Mesodermal cell (in vitro differentiated cells): ENCODE measurements around the gene DTD1.

ENCODE experiments used
- H3K27ac ChIP-seq: 2 replicates; pipeline ENCODE4 v1.7.0; 2013; ENCODE audit warnings: mild to moderate bottlenecking, low read depth, low read length, moderate library complexity; ENCODE audit not compliant: severe bottlenecking
- H3K36me3 ChIP-seq: 2 replicates; pipeline ENCODE4 v1.7.1; 2013; ENCODE audit warnings: mild to moderate bottlenecking, low read length, moderate library complexity; ENCODE audit not compliant: control insufficient read depth, insufficient read depth
- H3K4me1 ChIP-seq: one replicate; pipeline ENCODE4 v1.7.1; 2013; ENCODE audit warnings: mild to moderate bottlenecking, low read length; ENCODE audit not compliant: insufficient read depth, control insufficient read depth, poor library complexity, severe bottlenecking
- H3K4me3 ChIP-seq: 2 replicates; pipeline ENCODE4 v1.7.0; 2013; ENCODE audit warnings: low read length, control low read depth, mild to moderate bottlenecking; ENCODE audit not compliant: insufficient read depth, poor library complexity, severe bottlenecking; ENCODE audit errors: extremely low read depth
- H3K9me3 ChIP-seq: 2 replicates; pipeline ENCODE4 v1.7.1; 2013; ENCODE audit warnings: mild to moderate bottlenecking, low read length, moderate library complexity; ENCODE audit not compliant: control insufficient read depth
- WGBS, 2 experiments: methylation state at CpG; one replicate each; pipeline ENCODE4 v1.1.5; 2013; ENCODE audit warnings: missing lambda C conversion rate in 2 of 2; ENCODE audit not compliant: insufficient coverage in 2 of 2; 5-methylcytosine and 5-hydroxymethylcytosine counted together

Gene DTD1

GRCh38 chr20:18614244-18614643, 26.4 kb downstream of the DTD1 start:
- Histone ChIP-seq H3K9me3 (no peaks in the 10 kb centered on the region), H3K4me3 (no peak overlapping the region), H3K36me3 (no peaks in the 10 kb centered on the region), H3K27ac (no peak overlapping the region), H3K4me1 (no peaks in the 10 kb centered on the region)
- WGBS, 2 experiments, result 85 to 93% methylated on average over 5 of the region's 5 CpGs

GRCh38 chr20:18615020-18615650, 27.3 kb downstream of the DTD1 start:
- Histone ChIP-seq H3K4me3 (no peak overlapping the region), H3K36me3 (no peaks in the 10 kb centered on the region), H3K9me3 (no peaks in the 10 kb centered on the region), H3K4me1 (no peaks in the 10 kb centered on the region), H3K27ac (no peak overlapping the region)
- 65 to 92% methylated on average over 2 to 5 of the region's 5 CpGs for WGBS, 2 experiments

DNA sequence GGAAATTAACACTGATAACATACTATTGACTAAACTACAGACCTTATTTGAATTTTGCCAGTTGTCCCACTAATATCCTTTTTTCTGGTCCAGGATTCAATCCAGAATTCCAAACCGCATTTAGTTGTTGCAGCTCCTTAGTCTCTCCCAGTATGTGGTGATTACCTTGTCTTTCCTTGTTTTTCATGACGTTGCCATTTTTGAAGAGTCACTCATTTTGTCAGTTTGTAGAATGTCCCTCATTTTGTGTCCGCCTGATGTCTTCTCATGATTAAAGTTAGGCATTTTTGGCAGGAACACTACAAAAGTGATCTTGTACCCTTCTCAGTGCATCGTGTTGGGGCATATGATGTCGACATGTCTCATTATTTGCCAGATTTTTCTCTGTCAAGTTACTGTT, 33.1 kb downstream of the DTD1 start:
- Histone ChIP-seq H3K27ac (no peak overlapping the region), H3K4me1 (no peaks in the 10 kb centered on the region), H3K4me3 (no peak overlapping the region), H3K36me3 (no peaks in the 10 kb centered on the region), H3K9me3 (no peaks in the 10 kb centered on the region)
- WGBS, 2 experiments, result 91 to 94% methylated on average over 3 to 4 of the region's 5 CpGs

DNA sequence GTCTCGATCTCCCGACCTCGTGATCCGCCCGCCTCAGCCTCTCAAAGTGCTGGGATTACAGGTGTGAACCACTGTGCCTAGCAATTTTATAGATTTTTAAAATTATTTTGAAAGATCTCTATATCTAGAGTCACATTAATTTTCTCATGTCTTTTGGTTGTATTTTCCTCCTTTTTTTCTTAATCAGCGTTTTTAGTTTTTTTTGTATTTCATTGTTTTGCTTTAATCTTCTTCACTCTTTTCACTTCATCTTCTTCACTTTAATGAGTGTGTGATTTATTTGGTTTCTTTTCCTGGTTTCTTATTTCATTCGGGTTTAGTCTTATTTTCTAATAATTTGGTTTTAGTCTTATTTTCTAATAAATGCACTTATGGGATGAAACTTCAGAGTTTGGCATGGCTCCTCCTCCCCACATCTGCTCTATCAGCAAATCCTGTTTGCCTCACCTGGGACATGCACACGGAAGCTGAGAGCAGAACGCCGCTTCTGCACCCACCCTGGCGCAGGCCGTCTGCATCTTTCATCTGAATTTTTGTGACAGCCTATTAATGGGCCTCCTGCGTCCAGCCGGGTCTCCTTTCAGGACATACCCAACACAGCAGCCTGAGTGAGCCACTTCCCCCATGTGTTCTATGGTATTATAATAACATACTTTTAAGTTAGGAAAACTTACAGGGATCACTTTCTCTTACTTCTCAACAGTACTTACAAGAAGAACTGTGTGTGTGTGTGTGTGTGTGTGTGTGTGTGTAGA, 35.5 kb downstream of the DTD1 start:
- no peaks in the 10 kb centered on the region for H3K9me3 ChIP-seq
- H3K36me3 ChIP-seq, result no peaks in the 10 kb centered on the region
- H3K27ac ChIP-seq, result no peak overlapping the region
- 96 to 100% methylated on average over 3 of the region's 14 CpGs for WGBS, 2 experiments
- no peak overlapping the region for H3K4me3 ChIP-seq
- no peaks in the 10 kb centered on the region for H3K4me1 ChIP-seq

DNA sequence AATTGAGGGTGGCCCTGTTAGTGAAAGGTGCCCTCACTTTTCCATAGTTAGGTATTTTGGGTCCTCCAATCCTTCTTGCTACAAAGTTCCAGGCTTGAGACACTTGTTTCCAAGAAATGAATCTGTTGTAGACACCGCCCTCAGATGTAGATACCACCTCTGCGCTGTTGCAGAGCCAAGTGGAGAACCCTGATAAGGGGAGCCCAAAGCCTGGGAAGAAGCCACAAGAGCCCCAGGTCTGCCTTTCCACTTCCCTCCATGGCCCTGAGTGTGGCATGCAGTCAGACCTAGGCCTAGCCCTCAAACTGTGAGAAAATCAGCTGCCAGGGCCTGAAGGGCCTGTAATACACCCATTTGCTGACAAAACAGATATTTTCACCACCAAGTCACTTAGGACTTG, 37.1 kb downstream of the DTD1 start:
- H3K36me3 ChIP-seq, result no peaks in the 10 kb centered on the region
- H3K27ac ChIP-seq, result no peak overlapping the region
- H3K4me3 ChIP-seq, result no peak overlapping the region
- 44 to 50% methylated on average over 2 of the region's 2 CpGs for WGBS, 2 experiments
- no peaks in the 10 kb centered on the region for H3K4me1 ChIP-seq
- no peaks in the 10 kb centered on the region for H3K9me3 ChIP-seq

GRCh38 chr20:18625907-18626655, 38.2 kb downstream of the DTD1 start:
- Histone ChIP-seq H3K4me1 (no peaks in the 10 kb centered on the region), H3K9me3 (no peaks in the 10 kb centered on the region), H3K36me3 (no peaks in the 10 kb centered on the region), H3K4me3 (no peak overlapping the region), H3K27ac (no peak overlapping the region)
- WGBS, 2 experiments, result 83 to 89% methylated on average over 3 of the region's 6 CpGs

DNA sequence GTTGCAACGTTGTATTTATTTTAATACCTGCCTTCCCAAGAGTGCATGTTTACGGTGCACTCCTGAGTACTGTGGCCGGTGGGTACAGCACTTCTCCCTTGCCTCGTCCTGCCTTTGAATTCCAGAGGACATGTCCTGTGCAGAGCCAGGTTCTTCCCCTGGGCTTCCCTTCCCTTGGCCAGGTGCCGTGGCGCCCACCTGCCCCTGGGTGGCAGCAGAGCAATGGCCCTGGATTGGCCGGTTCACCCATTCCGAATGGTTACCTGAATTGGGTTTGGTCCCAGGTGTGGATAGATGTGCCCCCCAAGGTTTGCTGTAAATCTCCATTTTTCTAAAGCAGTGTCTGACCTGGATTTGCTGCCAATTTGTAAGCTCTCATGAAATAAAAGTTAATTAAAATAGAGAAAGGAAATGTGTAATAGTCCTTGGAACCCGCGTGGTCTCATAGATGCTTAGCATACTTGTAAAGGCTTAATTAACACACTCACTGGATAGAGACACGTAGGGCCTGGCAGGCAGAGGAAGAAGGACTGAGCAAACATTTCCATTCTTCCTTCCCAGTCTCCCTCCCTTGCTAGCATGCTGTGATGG, 40.6 kb downstream of the DTD1 start:
- H3K27ac ChIP-seq, result no peak overlapping the region
- 73 to 85% methylated on average over 6 to 9 of the region's 11 CpGs for WGBS, 2 experiments
- no peak overlapping the region for H3K4me3 ChIP-seq
- no peaks in the 10 kb centered on the region for H3K9me3 ChIP-seq
- H3K36me3 ChIP-seq, result no peaks in the 10 kb centered on the region
- H3K4me1 ChIP-seq, result no peaks in the 10 kb centered on the region

- Histone ChIP-seq H3K4me3 (no peak overlapping the region), H3K36me3 (no peaks in the 10 kb centered on the region), H3K4me1 (no peaks in the 10 kb centered on the region), H3K9me3 (no peaks in the 10 kb centered on the region), H3K27ac (no peak overlapping the region)
- 0% methylated on average over 4 of the region's 7 CpGs; no CpG with 5 or more reads in 1 of the 2 experiments for WGBS, 2 experiments
Observed at GRCh38 chr20:18632196-18632789, 44.4 kb downstream of the DTD1 start.

DNA sequence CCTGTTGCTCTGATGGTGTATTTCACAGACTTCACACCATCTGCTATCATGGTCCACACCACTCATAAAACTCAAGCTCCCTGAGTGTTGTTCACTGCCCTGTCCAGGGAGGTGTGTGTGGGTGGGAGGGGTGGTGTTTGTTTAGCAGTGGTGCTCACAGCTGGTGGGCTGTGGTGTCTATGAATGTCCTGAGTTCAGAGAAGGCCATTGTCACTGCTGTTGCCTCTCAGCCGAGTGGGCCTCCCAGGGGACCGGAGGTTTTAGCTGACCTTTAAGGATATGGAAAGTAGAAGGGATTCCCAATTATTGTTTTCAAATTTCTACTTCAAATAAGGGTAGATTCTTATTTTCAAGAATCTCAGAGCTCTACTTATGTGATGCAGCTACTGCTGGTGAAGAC, 45.6 kb downstream of the DTD1 start:
- no peaks in the 10 kb centered on the region for H3K9me3 ChIP-seq
- H3K27ac ChIP-seq, result no peak overlapping the region
- no CpG with 5 or more reads among the region's 2 CpGs for WGBS, 2 experiments
- H3K4me1 ChIP-seq, result no peaks in the 10 kb centered on the region
- no peak overlapping the region for H3K4me3 ChIP-seq
- H3K36me3 ChIP-seq, result peaks cover 3% of the 10 kb centered on the region

- no peaks in the 10 kb centered on the region for H3K9me3 ChIP-seq
- WGBS, 2 experiments, result 97 to 100% methylated on average over 3 to 5 of the region's 5 CpGs
- H3K4me3 ChIP-seq, result no peak overlapping the region
- no peak overlapping the region for H3K27ac ChIP-seq
- no peaks in the 10 kb centered on the region for H3K4me1 ChIP-seq
- H3K36me3 ChIP-seq, result peaks cover 3% of the 10 kb centered on the region
Observed at GRCh38 chr20:18634501-18634900, 46.6 kb downstream of the DTD1 start.
